ENCODE results near the gene SOX2.

DNA sequence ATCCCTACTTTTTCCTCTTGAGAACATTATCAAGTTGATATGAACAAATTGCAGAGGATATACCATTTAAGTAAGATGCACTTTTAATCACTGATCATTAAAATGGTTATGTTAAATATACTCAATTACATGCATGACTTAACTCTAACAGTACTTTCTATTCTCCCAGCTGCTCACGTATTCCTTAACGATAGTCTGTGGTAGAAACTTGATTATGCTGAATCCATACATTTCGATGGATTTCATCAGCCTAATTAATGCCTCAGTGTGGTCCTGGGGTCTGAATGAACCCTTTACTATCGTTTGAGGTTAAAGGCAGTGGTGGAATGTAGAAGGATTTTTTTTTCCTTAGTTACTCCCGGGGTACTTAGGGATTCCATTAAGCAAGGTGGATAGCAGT is 18.6 kb downstream of the SOX2 start:
- TF ChIP-seq, protein P1, sequence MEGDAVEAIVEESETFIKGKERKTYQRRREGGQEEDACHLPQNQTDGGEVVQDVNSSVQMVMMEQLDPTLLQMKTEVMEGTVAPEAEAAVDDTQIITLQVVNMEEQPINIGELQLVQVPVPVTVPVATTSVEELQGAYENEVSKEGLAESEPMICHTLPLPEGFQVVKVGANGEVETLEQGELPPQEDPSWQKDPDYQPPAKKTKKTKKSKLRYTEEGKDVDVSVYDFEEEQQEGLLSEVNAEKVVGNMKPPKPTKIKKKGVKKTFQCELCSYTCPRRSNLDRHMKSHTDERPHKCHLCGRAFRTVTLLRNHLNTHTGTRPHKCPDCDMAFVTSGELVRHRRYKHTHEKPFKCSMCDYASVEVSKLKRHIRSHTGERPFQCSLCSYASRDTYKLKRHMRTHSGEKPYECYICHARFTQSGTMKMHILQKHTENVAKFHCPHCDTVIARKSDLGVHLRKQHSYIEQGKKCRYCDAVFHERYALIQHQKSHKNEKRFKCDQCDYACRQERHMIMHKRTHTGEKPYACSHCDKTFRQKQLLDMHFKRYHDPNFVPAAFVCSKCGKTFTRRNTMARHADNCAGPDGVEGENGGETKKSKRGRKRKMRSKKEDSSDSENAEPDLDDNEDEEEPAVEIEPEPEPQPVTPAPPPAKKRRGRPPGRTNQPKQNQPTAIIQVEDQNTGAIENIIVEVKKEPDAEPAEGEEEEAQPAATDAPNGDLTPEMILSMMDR (IDR thresholded peaks at IDR 0.05; ENCODE audit: poor library complexity) = no peak
- no peak for TF ChIP-seq EZH2 (IDR thresholded peaks at IDR 0.05; ENCODE audit: borderline replicate concordance)
